Stomach (tissue), 4 donors: ENCODE results near the gene ABLIM2.

ENCODE experiments used
- CTCF ChIP-seq, 7 experiments: fragments of 450-650 bp in 4 of 7; fragments of 200-600 bp in 3 of 7; sonication (generic) in 3 of 7; IDR thresholded peaks; one replicate each; pipeline ENCODE4 v1.5.1; 2016 to 2019; ENCODE audit warnings: antibody characterized with exemption in 7 of 7, control low read depth in 2 of 7, mild to moderate bottlenecking in 1 of 7
- POLR2A ChIP-seq, 4 donors: fragments of 450-650 bp; IDR thresholded peaks; one replicate each; pipeline ENCODE4 v1.6.1; 2016; ENCODE audit warnings: antibody characterized with exemption in 4 of 4, control low read depth in 2 of 4, mild to moderate bottlenecking in 1 of 4, moderate library complexity in 1 of 4

- TF ChIP-seq CTCF (IDR thresholded peaks at IDR 0.05): no peak
- TF ChIP-seq POLR2A (IDR thresholded peaks at IDR 0.05): no peak
Observed at GRCh38 chr4:8155660-8156421, 2.8 kb downstream of the ABLIM2 start.
